Stimulated activated CD8-positive, alpha-beta memory T cell treated with anti-CD3 and anti-CD28 coated beads, Interleukin-15, amount 100 ng/mL, for 24 hours (primary cell): ENCODE results near the gene PRLH.
"Not testable (repeated sequence)": the region's sequence is repeated elsewhere in the genome, so short reads cannot be mapped to it uniquely, and the experiment has no call there.

Experiments
- DNase-seq: peaks from one replicate; pipeline ENCODE4 v3.0.0-alpha.2; 2020; ENCODE audit warnings: low read depth

Gene PRLH

GRCh38 chr2:237583385-237584295 lies 17.3 kb downstream of the PRLH start:
- DNase-seq: no peak

- no peak for DNase-seq
Measured at GRCh38 chr2:237585590-237586221, 19.3 kb downstream of the PRLH start.

- DNase-seq: no peak
Measured at GRCh38 chr2:237588044-237588696, 21.8 kb downstream of the PRLH start.

DNA sequence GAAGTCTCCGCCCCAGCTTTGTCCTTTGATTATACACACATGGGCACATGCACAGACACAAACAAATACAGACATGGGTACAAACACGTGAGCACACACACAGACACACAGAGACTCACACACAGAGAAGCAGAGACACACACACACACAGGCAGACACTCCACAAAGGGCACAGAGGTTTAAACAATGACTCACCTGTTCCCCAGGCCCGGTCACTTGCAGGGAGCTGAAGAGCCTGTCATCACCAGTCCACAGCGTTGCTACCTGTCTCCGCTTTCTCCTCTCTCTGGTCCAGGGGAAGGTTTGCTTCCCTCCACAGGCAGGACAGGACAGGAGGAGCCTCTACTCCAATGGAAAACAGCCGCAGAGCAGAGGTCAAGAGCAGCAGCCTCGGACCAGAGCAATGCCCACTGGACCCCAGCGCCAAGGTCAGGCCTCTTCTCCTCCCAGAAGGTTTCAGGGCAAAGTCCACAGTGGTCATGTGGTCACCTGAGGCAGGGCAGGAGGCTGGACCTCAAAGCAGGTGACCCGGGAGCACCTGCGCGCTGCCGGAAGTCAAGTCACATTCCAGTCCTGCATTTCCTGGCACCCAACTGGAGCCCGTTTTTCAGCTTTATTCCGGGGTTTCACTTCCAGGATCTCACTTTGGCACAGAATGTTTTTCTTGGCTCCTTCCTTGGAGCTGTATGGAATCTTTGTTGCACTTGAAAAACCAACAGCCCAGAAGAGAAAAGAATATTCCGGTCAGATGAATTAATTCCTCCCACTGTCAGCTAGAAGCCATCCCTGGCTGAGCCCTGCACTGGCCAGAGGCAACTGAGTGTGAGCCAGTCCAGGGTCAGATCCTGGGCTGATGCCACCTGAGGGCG lies 24.1 kb downstream of the PRLH start, which contains the start of gene RAB17:
Gene RAB17, minus strand, starts transcription at position 463 of the 869 bp plus-strand sequence. CDS start 4,580 bp downstream, outside the sequence.
- no peak for DNase-seq

DNA sequence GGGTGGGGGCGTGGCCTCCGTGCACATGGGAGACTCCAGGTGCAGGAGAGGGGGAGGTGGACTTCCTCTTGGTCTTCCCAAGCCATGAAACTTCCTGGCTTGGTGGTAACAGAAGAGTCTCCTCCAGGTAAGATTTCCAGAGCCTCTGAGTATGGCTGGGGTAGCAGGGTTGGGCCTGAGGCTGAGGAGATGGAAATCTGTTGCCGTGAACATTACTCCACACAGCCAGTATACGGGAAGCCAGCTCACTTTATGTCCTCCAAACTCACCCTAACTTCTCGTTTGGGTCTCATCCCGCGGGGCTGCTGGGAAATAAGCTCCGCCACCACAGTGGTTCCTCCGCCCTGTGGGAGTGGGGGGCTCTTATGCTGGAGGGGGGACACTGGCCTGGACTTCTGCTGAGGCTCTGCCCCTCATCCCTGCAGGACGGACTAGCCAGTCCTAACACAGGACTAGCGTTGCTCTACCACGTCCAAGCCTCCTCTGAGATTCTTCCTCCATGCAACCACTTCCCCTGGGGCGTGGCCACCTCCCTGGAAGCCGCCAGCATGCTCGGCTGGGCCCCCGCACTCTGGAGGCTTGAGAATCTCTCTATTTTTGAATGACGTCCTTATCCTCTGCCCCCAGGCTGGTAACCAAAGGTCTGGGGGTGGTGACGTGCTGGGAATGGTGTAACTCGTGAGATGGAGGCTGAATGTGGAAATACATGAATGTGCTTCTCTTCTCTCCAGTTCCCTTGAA lies 24.9 kb downstream of the PRLH start:
- no peak for DNase-seq

- DNase-seq: no peak
Measured at GRCh38 chr2:237592425-237592980, 26.1 kb downstream of the PRLH start.

DNA sequence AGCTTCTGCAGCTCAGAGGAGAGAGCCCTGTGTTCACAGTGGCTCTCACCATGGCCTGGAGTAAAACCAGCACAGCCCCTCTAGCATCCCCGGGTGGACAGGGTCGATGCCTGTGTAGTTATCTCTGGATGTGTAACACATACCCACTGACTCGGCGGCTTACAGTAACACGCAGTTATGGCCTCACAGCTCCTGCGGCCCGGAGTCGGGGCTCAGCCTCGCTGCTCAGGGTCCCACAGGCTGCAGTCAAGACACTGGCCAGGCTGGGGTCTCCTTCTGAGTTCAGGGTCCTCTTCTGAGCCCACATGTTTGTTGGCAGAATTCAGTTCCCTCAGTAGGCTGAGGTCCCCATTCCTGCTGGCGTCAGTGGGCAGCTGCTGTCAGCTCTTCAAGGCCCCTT lies 26.7 kb downstream of the PRLH start:
- no peak for DNase-seq

DNA sequence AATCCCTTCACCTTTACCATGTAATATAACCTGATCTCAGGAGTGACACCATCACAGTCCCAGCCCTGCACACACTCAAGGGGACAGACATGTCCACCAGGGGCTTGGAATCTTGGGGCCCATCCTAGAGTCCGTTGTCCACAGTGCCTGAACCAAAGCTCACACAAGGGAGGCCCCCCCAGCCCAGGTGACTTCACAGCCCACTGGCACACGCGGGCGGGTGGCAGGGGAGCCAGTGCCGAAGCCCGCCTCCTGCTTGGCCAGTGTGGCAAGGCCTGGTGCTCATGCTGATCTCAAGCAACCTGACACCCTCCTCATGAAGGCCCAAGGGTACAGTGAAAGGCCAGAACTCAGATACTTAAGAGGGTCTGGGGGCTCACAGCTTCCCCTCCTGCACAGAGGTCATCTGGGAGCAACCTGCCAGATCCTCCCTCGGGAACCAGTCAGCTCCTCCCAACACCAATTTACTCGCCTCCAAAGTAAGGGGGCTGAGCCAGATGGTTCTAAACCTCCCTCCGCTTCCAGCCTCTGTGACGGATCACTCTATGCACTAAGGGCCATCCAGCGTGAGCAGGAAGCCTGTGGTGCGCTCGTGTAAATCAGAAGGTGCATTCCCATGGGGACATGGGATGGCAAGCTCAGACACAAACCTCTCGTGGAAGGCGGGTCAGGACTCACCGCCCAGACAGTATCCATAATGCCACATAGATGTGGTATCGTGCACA lies 27.4 kb downstream of the PRLH start:
- DNase-seq: no peak

DNA sequence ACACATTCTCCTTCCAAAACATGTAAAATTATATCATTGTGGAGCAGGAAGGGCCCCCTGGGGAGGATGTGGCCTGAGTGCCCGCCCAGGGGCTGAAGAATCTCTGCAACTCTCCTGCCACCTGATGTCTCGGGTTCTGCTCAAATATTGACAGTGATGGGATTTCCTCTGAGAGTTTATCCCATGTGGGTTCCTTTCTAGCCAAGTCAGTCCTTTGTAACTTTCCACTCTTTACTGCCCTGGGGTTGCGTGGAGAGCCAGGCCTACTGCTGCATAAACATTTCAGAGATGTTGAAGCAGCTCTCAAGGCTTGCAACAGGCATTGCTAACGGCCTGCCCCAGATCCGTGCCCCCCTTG lies 28.1 kb downstream of the PRLH start:
- DNase-seq: no peak

DNA sequence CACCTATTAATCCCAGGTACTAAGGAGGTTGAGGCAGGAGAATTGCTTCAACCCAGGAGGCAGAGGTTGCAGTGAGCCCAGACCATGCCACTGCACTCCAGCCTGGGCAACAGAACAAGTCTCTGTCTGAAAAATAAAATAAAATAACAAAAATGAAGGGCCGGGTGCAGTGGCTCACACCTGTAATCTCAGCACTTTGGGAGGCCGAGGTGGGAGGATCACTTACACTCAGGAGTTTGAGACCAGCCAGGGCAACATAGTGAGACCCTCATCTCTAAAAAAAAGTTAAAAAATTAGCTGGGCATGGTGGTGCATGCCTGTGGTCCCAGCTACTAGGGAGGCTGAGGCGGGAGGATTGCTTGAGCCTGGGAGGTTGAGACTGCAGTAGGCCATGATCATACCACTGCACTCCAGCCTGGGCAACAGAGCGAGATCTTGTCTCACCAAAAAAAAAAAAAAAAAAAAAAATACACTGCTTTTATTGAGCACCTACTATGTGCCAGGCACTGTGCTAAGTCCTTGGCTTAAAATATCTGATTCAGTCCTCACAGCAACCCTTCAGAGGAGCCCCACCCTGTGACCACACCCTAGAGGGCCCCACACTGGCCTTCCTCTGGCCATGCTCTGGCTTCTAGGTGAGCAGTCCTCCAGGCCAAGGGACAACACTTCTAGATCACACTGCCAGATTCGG lies 29.6 kb downstream of the PRLH start:
- not testable (repeated sequence) for DNase-seq

- DNase-seq: no peak
Measured at GRCh38 chr2:237596520-237597195, 30.3 kb downstream of the PRLH start.

DNA sequence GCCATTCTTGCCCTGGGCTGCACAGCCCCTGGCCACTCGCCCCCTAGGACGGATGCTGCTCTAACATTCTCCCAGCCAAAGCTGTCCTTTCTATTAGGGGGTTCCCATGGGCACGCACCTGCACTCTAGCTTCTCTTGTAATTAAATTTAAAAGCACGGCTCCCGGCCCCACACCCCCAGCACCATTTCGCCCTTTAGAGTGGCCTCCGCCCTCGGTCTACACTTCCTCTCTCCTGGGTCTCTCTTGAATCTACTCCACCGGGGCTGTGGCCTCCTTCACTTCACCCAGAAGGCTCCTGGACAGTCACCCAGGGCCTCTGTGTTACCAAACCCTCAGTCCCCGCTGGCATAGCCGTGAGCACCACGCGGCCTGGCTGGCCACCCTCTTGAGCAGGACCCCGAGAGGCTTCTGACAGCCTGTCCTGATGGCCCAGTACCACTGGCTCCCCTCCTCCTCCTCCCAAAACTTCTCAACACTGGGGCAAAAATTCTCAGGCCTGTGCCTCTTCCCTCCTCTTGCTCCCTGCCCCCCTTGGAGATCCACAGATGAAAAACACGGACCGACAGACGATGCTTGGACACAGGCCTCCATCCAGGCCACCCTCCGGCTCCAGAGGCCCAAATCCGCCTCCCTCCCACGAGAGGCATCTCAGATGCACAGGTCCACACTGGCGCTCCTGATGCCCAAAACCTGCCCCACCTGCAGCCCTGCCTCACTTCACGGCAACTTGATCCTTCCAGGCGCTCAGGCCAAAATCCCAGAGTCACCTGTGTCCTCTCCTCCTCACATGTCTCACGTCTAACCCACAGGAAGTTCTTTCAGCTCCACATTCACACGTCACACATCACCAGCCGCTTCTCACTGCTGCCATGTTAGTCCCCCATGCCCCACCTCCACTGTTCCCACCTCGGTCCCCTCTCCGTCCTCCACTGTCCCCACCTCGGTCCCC lies 31.1 kb downstream of the PRLH start:
- DNase-seq: no peak

DNA sequence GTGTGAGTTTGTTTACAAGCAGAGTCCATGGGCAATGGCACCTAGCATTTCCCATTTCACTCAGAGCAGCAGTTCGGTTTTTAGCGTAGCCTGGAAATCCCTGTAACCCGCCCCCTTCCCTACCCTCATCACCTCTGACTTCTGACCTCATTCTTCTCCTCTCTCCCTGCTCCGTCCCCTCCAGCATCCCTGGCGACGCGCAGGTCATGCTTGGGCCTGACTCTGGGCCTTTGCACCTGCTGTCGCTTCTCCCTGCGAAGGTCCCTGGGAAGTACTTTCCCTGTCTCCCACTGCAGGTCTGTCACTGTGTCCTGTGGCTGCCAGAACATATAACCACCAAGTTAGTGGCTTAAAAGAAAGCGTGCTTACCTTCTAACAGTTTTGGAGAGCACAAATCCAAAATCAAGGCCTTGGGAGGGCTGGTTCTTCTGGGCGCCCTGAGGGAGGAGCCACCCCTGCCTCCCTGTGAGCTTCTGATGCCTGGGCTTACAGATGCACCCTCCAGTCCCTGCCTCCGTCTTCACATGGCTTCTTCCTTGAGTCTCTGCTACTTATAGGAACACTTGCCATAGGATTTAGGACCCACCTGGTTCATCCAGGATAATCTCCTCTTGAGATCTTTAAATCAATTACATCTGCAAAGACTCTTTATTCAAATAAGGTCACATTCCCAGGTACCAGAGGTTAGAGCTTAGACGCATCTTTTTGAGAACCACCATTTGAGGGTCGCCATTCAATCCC lies 32.3 kb downstream of the PRLH start:
- DNase-seq: no peak

GRCh38 chr2:237599465-237600110 lies 33.2 kb downstream of the PRLH start:
- no peak for DNase-seq

DNA sequence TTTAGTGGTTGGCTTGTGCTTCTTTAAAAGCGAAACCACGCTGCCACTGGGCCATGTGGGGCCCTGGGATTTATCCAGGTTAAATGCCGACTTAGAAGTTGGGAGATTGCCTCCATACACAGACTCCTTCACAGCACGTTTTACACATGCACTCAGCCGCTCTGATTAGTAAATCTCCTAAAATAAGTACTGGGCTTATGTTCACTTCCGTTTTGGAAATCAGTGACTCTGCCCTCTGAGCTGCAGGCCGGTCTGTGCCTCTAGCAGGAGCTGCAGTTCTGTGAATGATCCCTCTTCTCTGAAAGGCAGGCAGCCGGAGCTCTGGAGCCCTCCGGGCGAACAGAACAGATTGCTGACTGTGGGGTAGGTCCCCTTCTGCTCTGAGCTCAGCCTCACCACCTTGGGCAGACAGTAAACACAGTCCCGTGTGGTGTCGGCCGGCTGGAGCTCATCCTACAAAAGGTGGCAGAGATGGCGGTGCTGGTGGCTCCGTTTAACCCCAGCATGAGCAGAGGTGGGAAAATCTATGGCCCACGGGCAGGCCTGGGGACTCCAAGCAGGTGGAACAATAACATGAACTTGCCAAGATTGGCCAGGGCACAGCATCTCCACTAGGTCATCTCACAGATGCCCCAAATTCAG lies 34.0 kb downstream of the PRLH start:
- DNase-seq: no peak
